ENCODE results near the gene RANBP1. TPM values are rescaled to one million over a fixed set of nuclear protein-coding genes. Genes with fewer than 3 reads are reported as not detected.

RANBP1 gene
- polyA plus RNA-seq, 1 of the 3 experiments (the other 2 are of a cell fraction), result 502 TPM

GRCh38 chr22:20090730-20091240, 25.1 kb upstream of the RANBP1 start:
- WGBS (ENCODE audit: low lambda C conversion rate), result 95% methylated on average over 9 of the region's 9 CpGs
- Histone ChIP-seq H3K36me3 (replicated peaks in 1 of 2; ENCODE audit: control insufficient read depth in 1 of 2, insufficient read depth in 2 of 2, low read length in 1 of 2) (peaks cover 78 to 89% of the 10 kb centered on the region in 2 experiments), H3K27ac (ENCODE audit: low read depth in 2 of 2, low read length in 1 of 2) (no peak overlapping the region), H3K79me2 (ENCODE audit: insufficient read depth) (peaks cover 68% of the 10 kb centered on the region), H3K9me2 (no peaks in the 10 kb centered on the region), H4K20me1 (ENCODE audit: insufficient read depth) (peaks cover 29% of the 10 kb centered on the region), H3F3A (replicated peaks; ENCODE audit: insufficient read depth) (peaks cover 2% of the 10 kb centered on the region), H3K9ac (no peak overlapping the region), H3K4me2 (no peak overlapping the region), H2AFZ (ENCODE audit: low read depth) (no peak overlapping the region), H3K27me3 (ENCODE audit: insufficient read depth) (no peaks in the 10 kb centered on the region), H3K4me3 (ENCODE audit: low read depth in 2 of 2, low read length in 1 of 2) (no peak overlapping the region), H3K4me1 (ENCODE audit: control insufficient read depth in 1 of 2, insufficient read depth in 2 of 2, low read depth in 1 of 2, low read length in 1 of 2) (no peaks in the 10 kb centered on the region; a peak in 1 of 4 replicates), H3K9me3 (no peaks in the 10 kb centered on the region)
- POLR2A ChIA-PET, result no interaction called here
- CTCF ChIA-PET, result interaction anchor here (1.5 to 1.7 kb wide), 2 partner anchors 128 to 360 kb away, joined by 4 read pairs; no protein-coding TSS in a partner anchor
- no peak for TF ChIP-seq ZBTB33 (IDR thresholded peaks at IDR 0.05; ENCODE audit: borderline replicate concordance, low read depth)
- TF ChIP-seq, protein P1, sequence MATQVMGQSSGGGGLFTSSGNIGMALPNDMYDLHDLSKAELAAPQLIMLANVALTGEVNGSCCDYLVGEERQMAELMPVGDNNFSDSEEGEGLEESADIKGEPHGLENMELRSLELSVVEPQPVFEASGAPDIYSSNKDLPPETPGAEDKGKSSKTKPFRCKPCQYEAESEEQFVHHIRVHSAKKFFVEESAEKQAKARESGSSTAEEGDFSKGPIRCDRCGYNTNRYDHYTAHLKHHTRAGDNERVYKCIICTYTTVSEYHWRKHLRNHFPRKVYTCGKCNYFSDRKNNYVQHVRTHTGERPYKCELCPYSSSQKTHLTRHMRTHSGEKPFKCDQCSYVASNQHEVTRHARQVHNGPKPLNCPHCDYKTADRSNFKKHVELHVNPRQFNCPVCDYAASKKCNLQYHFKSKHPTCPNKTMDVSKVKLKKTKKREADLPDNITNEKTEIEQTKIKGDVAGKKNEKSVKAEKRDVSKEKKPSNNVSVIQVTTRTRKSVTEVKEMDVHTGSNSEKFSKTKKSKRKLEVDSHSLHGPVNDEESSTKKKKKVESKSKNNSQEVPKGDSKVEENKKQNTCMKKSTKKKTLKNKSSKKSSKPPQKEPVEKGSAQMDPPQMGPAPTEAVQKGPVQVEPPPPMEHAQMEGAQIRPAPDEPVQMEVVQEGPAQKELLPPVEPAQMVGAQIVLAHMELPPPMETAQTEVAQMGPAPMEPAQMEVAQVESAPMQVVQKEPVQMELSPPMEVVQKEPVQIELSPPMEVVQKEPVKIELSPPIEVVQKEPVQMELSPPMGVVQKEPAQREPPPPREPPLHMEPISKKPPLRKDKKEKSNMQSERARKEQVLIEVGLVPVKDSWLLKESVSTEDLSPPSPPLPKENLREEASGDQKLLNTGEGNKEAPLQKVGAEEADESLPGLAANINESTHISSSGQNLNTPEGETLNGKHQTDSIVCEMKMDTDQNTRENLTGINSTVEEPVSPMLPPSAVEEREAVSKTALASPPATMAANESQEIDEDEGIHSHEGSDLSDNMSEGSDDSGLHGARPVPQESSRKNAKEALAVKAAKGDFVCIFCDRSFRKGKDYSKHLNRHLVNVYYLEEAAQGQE (IDR thresholded peaks at IDR 0.05; ENCODE audit: low read depth, low read length), result no peak
- no peak for TF ChIP-seq ELF1 (IDR thresholded peaks at IDR 0.05)
- no peak for TF ChIP-seq RAD21 (IDR thresholded peaks at IDR 0.05; ENCODE audit: low read length)
- no peak for TF ChIP-seq NFIC (IDR thresholded peaks at IDR 0.05; ENCODE audit: borderline replicate concordance)
- TF ChIP-seq MAX (IDR thresholded peaks at IDR 0.05; ENCODE audit: low read depth), result no peak
- TF ChIP-seq EP300 (IDR thresholded peaks at IDR 0.05; ENCODE audit: borderline replicate concordance in 1 of 2, low read depth in 1 of 2, low read length in 1 of 2), result no peak
- no peak for TF ChIP-seq USF1 (IDR thresholded peaks at IDR 0.05; ENCODE audit: borderline replicate concordance, low read depth)
- TF ChIP-seq, protein P2, sequence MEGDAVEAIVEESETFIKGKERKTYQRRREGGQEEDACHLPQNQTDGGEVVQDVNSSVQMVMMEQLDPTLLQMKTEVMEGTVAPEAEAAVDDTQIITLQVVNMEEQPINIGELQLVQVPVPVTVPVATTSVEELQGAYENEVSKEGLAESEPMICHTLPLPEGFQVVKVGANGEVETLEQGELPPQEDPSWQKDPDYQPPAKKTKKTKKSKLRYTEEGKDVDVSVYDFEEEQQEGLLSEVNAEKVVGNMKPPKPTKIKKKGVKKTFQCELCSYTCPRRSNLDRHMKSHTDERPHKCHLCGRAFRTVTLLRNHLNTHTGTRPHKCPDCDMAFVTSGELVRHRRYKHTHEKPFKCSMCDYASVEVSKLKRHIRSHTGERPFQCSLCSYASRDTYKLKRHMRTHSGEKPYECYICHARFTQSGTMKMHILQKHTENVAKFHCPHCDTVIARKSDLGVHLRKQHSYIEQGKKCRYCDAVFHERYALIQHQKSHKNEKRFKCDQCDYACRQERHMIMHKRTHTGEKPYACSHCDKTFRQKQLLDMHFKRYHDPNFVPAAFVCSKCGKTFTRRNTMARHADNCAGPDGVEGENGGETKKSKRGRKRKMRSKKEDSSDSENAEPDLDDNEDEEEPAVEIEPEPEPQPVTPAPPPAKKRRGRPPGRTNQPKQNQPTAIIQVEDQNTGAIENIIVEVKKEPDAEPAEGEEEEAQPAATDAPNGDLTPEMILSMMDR (IDR thresholded peaks at IDR 0.05), result no peak
- no peak for TF ChIP-seq POLR2AphosphoS5 (IDR thresholded peaks at IDR 0.05; ENCODE audit: low read depth, low read length)
- TF ChIP-seq RXRA (IDR thresholded peaks at IDR 0.05; ENCODE audit: borderline replicate concordance, low read depth), result no peak
- TF ChIP-seq TAF1 (IDR thresholded peaks at IDR 0.05; ENCODE audit: borderline replicate concordance, low read depth, low read length), result no peak
- TF ChIP-seq EZH2phosphoT487 (IDR thresholded peaks at IDR 0.05; ENCODE audit: borderline replicate concordance, low read depth), result no peak
- TF ChIP-seq FOXM1 (IDR thresholded peaks at IDR 0.05; ENCODE audit: low read depth), result no peak
- no peak for TF ChIP-seq MEF2A (IDR thresholded peaks at IDR 0.05; ENCODE audit: borderline replicate concordance, low read depth)
- TF ChIP-seq TEAD4 (IDR thresholded peaks at IDR 0.05; ENCODE audit: borderline replicate concordance, insufficient read depth), result no peak
- TF ChIP-seq RFX5 (IDR thresholded peaks at IDR 0.05; ENCODE audit: low read length), result no peak
- DNase-seq, result no peak

All from SK-N-SH (cell line).